ENCODE measurements around the gene PTPN18.

DNA sequence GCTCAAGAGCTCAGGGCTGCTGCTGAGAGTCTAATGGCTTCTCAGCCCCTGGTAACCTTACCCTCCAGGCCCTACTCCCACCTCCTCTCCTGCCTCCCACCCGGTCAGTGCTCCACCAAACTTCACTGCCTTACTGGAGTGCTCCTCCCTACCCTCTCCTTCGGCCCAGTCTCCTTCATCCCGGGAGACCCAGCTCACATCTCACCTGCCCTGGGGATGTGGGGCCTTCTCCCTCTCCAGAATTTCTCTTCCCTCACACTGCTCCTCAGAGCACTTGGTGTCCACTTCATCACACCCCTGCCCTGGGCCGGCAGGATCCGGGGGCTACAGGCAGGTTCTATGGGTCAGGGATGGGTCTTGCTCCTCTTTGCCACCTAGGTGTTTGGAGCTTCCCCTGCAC is 21.6 kb downstream of the PTPN18 start:
- TF ChIP-seq POLR2A (IDR thresholded peaks at IDR 0.05; ENCODE audit: low read depth, low read length) = no peak
- TF ChIP-seq POLR2AphosphoS5 (IDR thresholded peaks at IDR 0.05; ENCODE audit: low read depth, low read length) = no peak
- no peak for TF ChIP-seq TAF1 (IDR thresholded peaks at IDR 0.05; ENCODE audit: borderline replicate concordance, low read depth, low read length)

All from GM12892 (cell line).